ENCODE results near the gene MRPS16. TPM values are rescaled to one million over a fixed set of nuclear protein-coding genes. Genes with fewer than 3 reads are reported as not detected.

Gene MRPS16
- total RNA-seq, 1 donor from 2014 or later, result 65.2 TPM

DNA sequence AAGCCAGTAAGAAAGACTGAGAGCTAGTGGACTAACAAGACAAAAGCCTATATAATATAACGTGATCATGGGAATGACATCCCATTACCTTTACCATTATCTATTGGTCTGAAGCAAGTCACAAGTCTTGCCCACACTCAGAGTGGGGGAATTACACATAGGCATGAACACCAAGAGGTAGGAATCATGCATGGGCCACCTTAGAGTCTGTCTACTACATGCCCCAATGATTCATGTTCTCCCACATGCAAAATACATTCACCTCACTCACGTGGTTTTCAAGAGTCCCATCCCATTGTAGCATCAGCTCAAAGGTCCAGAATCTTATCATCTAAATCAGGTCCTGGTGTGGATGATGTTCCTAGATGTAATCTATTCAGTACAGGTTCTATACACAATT lies 34.8 kb downstream of the MRPS16 start:
- Mint-ChIP-seq H3K27me3 (ENCODE audit: low read depth) (no peaks in the 10 kb centered on the region), H3K4me3 (no peak overlapping the region), H3K27ac (no peak overlapping the region), H3K36me3 (peaks cover 59% of the 10 kb centered on the region), H3K4me1 (peaks cover 3% of the 10 kb centered on the region), H3K9me3 (peaks cover 3% of the 10 kb centered on the region)
- DNase-seq (ENCODE audit: low spot score in 2 of 2, unreplicated experiment in 2 of 2), result no peak
- TF ChIP-seq CTCF (IDR thresholded peaks at IDR 0.05; ENCODE audit: unreplicated experiment), result no peak

- Mint-ChIP-seq H3K27me3 (ENCODE audit: low read depth) (no peaks in the 10 kb centered on the region), H3K9me3 (peaks cover 3% of the 10 kb centered on the region), H3K4me1 (no peaks in the 10 kb centered on the region), H3K36me3 (peaks cover 53% of the 10 kb centered on the region), H3K27ac (no peak overlapping the region), H3K4me3 (no peak overlapping the region)
- no peak for DNase-seq (ENCODE audit: low spot score in 2 of 2, unreplicated experiment in 2 of 2)
- TF ChIP-seq CTCF (IDR thresholded peaks at IDR 0.05; ENCODE audit: unreplicated experiment), result no peak
Observed at GRCh38 chr10:73215749-73216148, 36.7 kb downstream of the MRPS16 start.

DNA sequence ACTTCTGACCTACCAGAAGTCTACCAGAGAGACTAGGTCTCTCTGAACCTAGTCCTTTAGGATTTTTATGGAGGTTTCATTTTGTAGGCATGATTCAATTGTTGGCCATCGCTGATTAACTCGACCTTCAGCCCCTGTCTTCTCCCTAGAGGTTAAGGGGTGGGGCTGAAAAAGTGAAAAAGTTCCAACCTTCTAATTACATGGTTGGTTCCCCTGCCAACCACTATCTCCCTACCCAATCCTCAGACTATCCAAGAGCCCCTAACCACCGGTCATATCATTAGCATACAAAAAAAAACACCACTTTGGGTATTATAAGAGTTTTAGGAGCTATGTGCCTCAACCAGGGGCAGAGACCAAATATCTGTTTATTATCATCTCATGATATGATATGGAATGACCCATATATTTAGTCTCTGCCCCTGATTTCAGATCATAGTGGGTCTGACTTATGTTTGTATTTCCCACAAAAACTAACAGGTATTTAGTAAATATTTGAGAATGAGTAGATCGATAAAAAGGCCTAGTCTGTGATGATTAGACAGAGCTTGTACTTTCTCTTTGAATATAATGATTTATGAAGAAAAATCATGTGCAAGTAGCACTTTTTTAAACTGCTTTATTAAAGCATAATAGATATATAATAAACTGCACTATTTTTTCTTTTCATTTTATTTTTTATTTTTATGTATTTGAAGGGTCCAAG lies 41.2 kb downstream of the MRPS16 start:
- Mint-ChIP-seq H3K9me3 (peaks cover under 1% of the 10 kb centered on the region), H3K4me1 (no peaks in the 10 kb centered on the region), H3K4me3 (no peak overlapping the region), H3K27ac (no peak overlapping the region), H3K27me3 (ENCODE audit: low read depth) (no peaks in the 10 kb centered on the region), H3K36me3 (peaks cover 34% of the 10 kb centered on the region)
- no peak for TF ChIP-seq CTCF (IDR thresholded peaks at IDR 0.05; ENCODE audit: unreplicated experiment)
- no peak for DNase-seq (ENCODE audit: low spot score in 2 of 2, unreplicated experiment in 2 of 2)

GRCh38 chr10:73210395-73211105 lies 41.9 kb downstream of the MRPS16 start:
- DNase-seq (ENCODE audit: low spot score in 2 of 2, unreplicated experiment in 2 of 2), result no peak
- peaks cover 7% of the 10 kb centered on the region for H3K9me3 Mint-ChIP-seq
- H3K36me3 Mint-ChIP-seq, result peaks cover 35% of the 10 kb centered on the region
- no peaks in the 10 kb centered on the region for H3K27me3 Mint-ChIP-seq (ENCODE audit: low read depth)
- no peak overlapping the region for H3K4me3 Mint-ChIP-seq
- no peaks in the 10 kb centered on the region for H3K4me1 Mint-ChIP-seq
- no peak overlapping the region for H3K27ac Mint-ChIP-seq
- no peak for TF ChIP-seq CTCF (IDR thresholded peaks at IDR 0.05; ENCODE audit: unreplicated experiment)

GRCh38 chr10:73209705-73210104 lies 42.7 kb downstream of the MRPS16 start:
- peaks cover 11% of the 10 kb centered on the region for H3K9me3 Mint-ChIP-seq
- no peak for TF ChIP-seq CTCF (IDR thresholded peaks at IDR 0.05; ENCODE audit: unreplicated experiment)
- no peak overlapping the region for H3K27ac Mint-ChIP-seq
- no peak for DNase-seq (ENCODE audit: low spot score in 2 of 2, unreplicated experiment in 2 of 2)
- H3K4me1 Mint-ChIP-seq, result no peaks in the 10 kb centered on the region
- H3K27me3 Mint-ChIP-seq (ENCODE audit: low read depth), result no peaks in the 10 kb centered on the region
- H3K36me3 Mint-ChIP-seq, result peaks cover 37% of the 10 kb centered on the region
- no peak overlapping the region for H3K4me3 Mint-ChIP-seq
